Smooth muscle cell (in vitro differentiated cells): ENCODE measurements around the gene CHSY1. TPM values are rescaled to one million over a fixed set of nuclear protein-coding genes. Genes with fewer than 3 reads are reported as not detected.
A peak's percentile ranks its signal among the peaks of the same experiment; 100 is the strongest.

Source experiments
- DNase-seq: peaks from one replicate; lab custom pipeline; 2025; ENCODE audit not compliant: unreplicated experiment; lab: John Stamatoyannopoulos, UW
- H2AFZ ChIP-seq: fragments of 200-600 bp; sonication (generic); 2 replicates; pipeline ENCODE4 v1.6.0; 2016; ENCODE audit warnings: antibody characterized with exemption, low read depth, mild to moderate bottlenecking
- H3F3A ChIP-seq: fragments of 200-600 bp; sonication (generic); 2 replicates; pipeline ENCODE4 v1.6.0; 2017; ENCODE audit warnings: antibody characterized with exemption, low read depth
- H3K27ac ChIP-seq: fragments of 200-600 bp; sonication (generic); 2 replicates; pipeline ENCODE4 v1.5.1; 2016; ENCODE audit warnings: low read depth, mild to moderate bottlenecking
- H3K27me3 ChIP-seq: fragments of 200-600 bp; sonication (generic); 2 replicates; pipeline ENCODE4 v1.6.1; 2016; ENCODE audit warnings: low read depth, mild to moderate bottlenecking
- H3K36me3 ChIP-seq: fragments of 200-600 bp; sonication (generic); 2 replicates; pipeline ENCODE4 v1.5.1; 2016; ENCODE audit warnings: low read depth
- H3K4me1 ChIP-seq: fragments of 200-600 bp; sonication (generic); 2 replicates; pipeline ENCODE4 v1.5.1; 2016; ENCODE audit warnings: low read depth
- H3K4me2 ChIP-seq: fragments of 200-600 bp; sonication (generic); 2 replicates; pipeline ENCODE4 v1.6.0; 2016; ENCODE audit warnings: mild to moderate bottlenecking
- H3K4me3 ChIP-seq: fragments of 200-600 bp; sonication (generic); 2 replicates; pipeline ENCODE4 v1.5.1; 2016; ENCODE audit warnings: mild to moderate bottlenecking
- H3K79me2 ChIP-seq: fragments of 200-600 bp; sonication (generic); 2 replicates; pipeline ENCODE4 v1.6.0; 2016; ENCODE audit warnings: low read depth, mild to moderate bottlenecking
- H3K9ac ChIP-seq: fragments of 200-600 bp; sonication (generic); 2 replicates; pipeline ENCODE4 v1.6.0; 2016; ENCODE audit warnings: low read depth
- H3K9me3 ChIP-seq: fragments of 200-600 bp; sonication (generic); replicated peaks from 2 replicates; pipeline ENCODE4 v1.5.1; 2016; ENCODE audit warnings: low read depth
- H4K20me1 ChIP-seq: fragments of 200-600 bp; sonication (generic); 2 replicates; pipeline ENCODE4 v1.6.0; 2016; ENCODE audit warnings: low read depth
- WGBS: methylation state at CpG from one replicate; pipeline ENCODE4 v1.1.7; 2016; ENCODE audit warnings: low lambda C conversion rate; 5-methylcytosine and 5-hydroxymethylcytosine counted together
- polyA plus RNA-seq: library from polyadenylated mRNA; unstranded; fragments of >200 nt; fragmentation: Nextera tagmentation; extraction: Ambion mirVana; gene quantifications from 2 replicates; pipeline ENCODE4 v1.2.1, GENCODE V29; 2016
- total RNA-seq: library from RNA; depleted of rRNA; stranded (reverse); fragments of >200 nt; gene quantifications from 2 replicates; pipeline ENCODE4 v1.2.3, GENCODE V29; 2014
- TF ChIP-seq, protein P1 (sequence below): fragments of 200-600 bp; sonication (generic); IDR thresholded peaks from 2 replicates; pipeline ENCODE4 v1.5.1; 2017; ENCODE audit warnings: borderline replicate concordance, mild to moderate bottlenecking, antibody characterized with exemption; ENCODE audit not compliant: insufficient read depth, poor library complexity, severe bottlenecking

Gene CHSY1
- total and polyA plus RNA-seq, 2 experiments from 2014 or later, result 106 to 123 TPM

DNA sequence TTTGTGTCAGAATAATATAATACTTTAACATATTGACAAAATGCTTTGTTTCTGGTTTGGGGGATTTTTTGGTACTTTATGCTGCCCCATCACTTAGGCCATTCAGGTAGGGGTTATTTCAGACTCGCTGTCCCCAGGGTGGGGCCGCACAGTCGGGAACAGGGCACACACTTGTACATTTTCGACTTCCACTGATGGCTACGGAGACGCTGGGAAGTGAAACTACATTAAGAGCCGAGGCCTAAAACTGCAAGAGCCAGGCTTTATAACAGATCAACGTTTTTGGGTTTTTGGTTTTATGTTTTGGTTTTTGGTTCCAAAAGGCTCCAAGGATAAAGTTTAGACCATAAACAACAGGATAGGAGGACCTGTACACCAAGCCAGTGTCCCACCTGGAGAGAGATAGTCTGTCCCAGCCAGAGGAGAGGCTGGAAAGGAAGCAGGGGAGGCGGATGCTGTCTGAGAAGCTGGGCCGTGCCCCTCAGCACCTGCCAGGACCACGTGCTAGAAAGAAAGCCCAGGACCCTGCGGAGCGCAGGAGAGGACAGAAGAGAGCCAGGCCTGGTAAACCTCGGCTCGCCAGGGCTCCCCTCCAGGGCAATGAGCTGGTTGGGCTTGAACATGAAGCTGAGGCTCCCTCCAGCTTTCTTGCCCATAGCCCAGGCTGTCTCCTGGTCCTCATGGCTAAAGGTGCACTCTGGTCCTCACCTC lies 111.7 kb downstream of the CHSY1 start:
- no peak overlapping the region for H2AFZ ChIP-seq
- TF ChIP-seq, protein P1, sequence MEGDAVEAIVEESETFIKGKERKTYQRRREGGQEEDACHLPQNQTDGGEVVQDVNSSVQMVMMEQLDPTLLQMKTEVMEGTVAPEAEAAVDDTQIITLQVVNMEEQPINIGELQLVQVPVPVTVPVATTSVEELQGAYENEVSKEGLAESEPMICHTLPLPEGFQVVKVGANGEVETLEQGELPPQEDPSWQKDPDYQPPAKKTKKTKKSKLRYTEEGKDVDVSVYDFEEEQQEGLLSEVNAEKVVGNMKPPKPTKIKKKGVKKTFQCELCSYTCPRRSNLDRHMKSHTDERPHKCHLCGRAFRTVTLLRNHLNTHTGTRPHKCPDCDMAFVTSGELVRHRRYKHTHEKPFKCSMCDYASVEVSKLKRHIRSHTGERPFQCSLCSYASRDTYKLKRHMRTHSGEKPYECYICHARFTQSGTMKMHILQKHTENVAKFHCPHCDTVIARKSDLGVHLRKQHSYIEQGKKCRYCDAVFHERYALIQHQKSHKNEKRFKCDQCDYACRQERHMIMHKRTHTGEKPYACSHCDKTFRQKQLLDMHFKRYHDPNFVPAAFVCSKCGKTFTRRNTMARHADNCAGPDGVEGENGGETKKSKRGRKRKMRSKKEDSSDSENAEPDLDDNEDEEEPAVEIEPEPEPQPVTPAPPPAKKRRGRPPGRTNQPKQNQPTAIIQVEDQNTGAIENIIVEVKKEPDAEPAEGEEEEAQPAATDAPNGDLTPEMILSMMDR, result no peak
- peaks cover 5% of the 10 kb centered on the region for H3K4me1 ChIP-seq
- DNase-seq, result no peak
- H3K27ac ChIP-seq, result peak overlapping the region; percentile 86
- H3K36me3 ChIP-seq, result no peaks in the 10 kb centered on the region
- peak overlapping the region; percentile 9 for H3K4me2 ChIP-seq
- no peaks in the 10 kb centered on the region for H3K27me3 ChIP-seq
- 94% methylated on average over 15 of the region's 15 CpGs for WGBS
- no peaks in the 10 kb centered on the region for H3K79me2 ChIP-seq
- no peak overlapping the region for H3K4me3 ChIP-seq
- H3K9me3 ChIP-seq, result no peaks in the 10 kb centered on the region
- H3F3A ChIP-seq, result no peaks in the 10 kb centered on the region
- H4K20me1 ChIP-seq, result no peaks in the 10 kb centered on the region
- no peak overlapping the region for H3K9ac ChIP-seq

DNA sequence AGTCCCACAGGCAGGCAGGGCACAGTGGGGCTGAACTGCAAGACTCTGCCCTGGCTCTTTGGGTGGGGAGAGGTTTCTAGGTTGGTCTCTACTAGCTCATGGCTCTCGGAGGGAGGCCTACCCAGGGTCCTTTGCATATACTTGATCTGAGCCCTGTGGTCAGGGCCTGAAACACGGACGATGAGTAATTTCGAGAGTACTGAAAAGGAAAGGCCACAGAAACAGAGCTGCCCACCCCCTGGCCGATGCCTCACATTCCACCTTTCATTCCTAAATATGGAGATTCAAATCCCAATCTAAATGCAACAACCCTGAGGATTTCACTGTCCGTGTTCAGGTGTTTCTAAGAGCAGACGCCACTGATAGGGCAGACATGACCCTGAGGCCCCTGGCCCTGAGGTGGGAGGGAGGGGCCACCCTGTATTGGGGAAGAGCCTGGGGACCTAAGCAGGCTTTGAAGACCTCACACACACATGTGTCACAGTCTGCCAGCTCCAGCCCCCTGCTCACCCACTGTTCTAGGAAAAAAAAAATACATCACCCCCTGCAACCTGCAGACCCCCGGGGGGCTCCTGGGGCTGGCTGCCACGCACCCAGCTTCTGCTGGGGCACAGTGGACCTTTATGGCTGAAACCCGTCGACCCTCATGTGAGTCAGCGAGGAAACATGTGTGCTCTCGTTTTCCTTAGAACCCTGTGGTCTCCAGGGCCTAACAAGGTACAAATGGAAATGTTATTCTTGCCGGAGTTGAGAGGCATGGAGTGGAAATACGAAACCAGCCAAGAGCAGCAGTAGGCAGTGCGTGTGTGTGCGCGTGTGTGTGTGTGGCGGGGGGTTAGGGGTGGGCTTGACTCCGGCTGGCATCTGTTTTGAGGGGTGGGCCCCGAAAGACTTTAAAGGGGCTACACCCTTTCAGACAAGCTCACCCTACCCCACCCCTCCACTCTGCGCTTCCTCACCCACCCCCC lies 112.7 kb downstream of the CHSY1 start:
- H3K27me3 ChIP-seq, result no peaks in the 10 kb centered on the region
- no peaks in the 10 kb centered on the region for H3F3A ChIP-seq
- H4K20me1 ChIP-seq, result no peaks in the 10 kb centered on the region
- H3K27ac ChIP-seq, result peak overlapping the region; percentile 86
- H3K9me3 ChIP-seq, result no peaks in the 10 kb centered on the region
- peaks cover 5% of the 10 kb centered on the region for H3K4me1 ChIP-seq
- H3K4me3 ChIP-seq, result no peak overlapping the region
- TF ChIP-seq, protein P1, result no peak
- no peaks in the 10 kb centered on the region for H3K79me2 ChIP-seq
- 41% methylated on average over 21 of the region's 22 CpGs for WGBS
- no peaks in the 10 kb centered on the region for H3K36me3 ChIP-seq
- no peak overlapping the region for H2AFZ ChIP-seq
- no peak for DNase-seq
- H3K4me2 ChIP-seq, result peak overlapping the region; percentile 74
- no peak overlapping the region for H3K9ac ChIP-seq

DNA sequence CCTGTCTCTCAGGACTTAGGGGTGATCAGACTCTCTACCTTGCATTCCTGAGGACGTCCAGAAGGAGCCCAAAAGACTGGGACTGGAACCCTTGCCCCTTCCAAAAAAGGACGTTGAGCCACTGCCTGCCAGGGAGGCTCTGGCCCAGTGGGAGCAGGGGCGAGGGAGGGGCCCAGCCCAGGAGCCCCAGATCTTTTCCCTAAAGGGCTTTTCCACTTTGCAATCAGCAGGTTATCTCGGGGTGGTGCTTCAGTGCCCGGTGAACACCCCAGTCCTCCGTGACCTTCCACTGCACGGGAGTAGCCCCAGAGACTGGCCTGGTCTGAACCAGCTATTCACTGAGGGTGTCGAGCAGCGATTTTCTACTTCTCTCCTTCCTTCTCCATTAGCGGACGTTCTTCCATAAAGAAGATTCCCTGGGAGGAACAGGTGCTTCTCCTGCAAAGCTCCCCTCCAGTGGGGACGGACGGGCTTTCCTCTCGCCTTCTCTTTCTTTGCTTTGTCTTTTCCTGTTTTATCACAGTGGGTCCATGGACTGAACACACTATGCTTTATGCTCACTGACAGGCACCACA lies 113.7 kb downstream of the CHSY1 start:
- H3K4me1 ChIP-seq, result peaks cover 5% of the 10 kb centered on the region
- no peaks in the 10 kb centered on the region for H3K27me3 ChIP-seq
- no peak overlapping the region for H3K4me3 ChIP-seq
- H3K9me3 ChIP-seq, result no peaks in the 10 kb centered on the region
- WGBS, result 93% methylated on average over 14 of the region's 14 CpGs
- H3K27ac ChIP-seq, result peak overlapping the region; percentile 86
- H3K36me3 ChIP-seq, result no peaks in the 10 kb centered on the region
- no peak overlapping the region for H3K9ac ChIP-seq
- TF ChIP-seq, protein P1, result no peak
- H2AFZ ChIP-seq, result no peak overlapping the region
- H3K4me2 ChIP-seq, result no peak overlapping the region
- H3K79me2 ChIP-seq, result no peaks in the 10 kb centered on the region
- H3F3A ChIP-seq, result no peaks in the 10 kb centered on the region
- H4K20me1 ChIP-seq, result no peaks in the 10 kb centered on the region
- DNase-seq, result no peak
